Keratinocyte (primary cell): Measurements from ENCODE around the gene DOLPP1. TPM values are rescaled to one million over a fixed set of nuclear protein-coding genes. Genes with fewer than 3 reads are reported as not detected.

Experiments used
- DNase-seq: peaks from one replicate; pipeline ENCODE4 v3.0.0-alpha.2; 2011; ENCODE audit warnings: low read depth, missing footprints, low spot score
- FAIRE-seq: peaks from 2 replicates; lab custom pipeline; 2011; peaks lifted over from hg19 to GRCh38; lab: Jason Lieb, UNC
- H2AFZ ChIP-seq: 2 replicates; pipeline ENCODE4 v1.6.0; 2012; ENCODE audit warnings: low read length, control low read depth, inconsistent platforms; ENCODE audit not compliant: control insufficient read depth
- H3K27ac ChIP-seq: 2 replicates; pipeline ENCODE4 v1.5.1; 2011; ENCODE audit warnings: low read length; ENCODE audit not compliant: control insufficient read depth, insufficient read depth
- H3K27me3 ChIP-seq: 3 replicates; pipeline ENCODE4 v1.6.0; 2011; ENCODE audit warnings: low read length; ENCODE audit not compliant: control insufficient read depth, insufficient read depth; ENCODE audit errors: extremely low read depth
- H3K36me3 ChIP-seq, 2 experiments: 2 replicates in 1 of 2; 3 replicates in 1 of 2; pipeline ENCODE4 v1.5.1; 2011; ENCODE audit warnings: low read length in 2 of 2, mild to moderate bottlenecking in 1 of 2; ENCODE audit not compliant: control insufficient read depth in 2 of 2, insufficient read depth in 2 of 2; ENCODE audit errors: extremely low read depth in 1 of 2
- H3K4me1 ChIP-seq: 3 replicates; pipeline ENCODE4 v1.5.1; 2011; ENCODE audit warnings: low read length; ENCODE audit not compliant: control insufficient read depth, insufficient read depth; ENCODE audit errors: extremely low read depth
- H3K4me2 ChIP-seq: 3 replicates; pipeline ENCODE4 v1.6.0; 2011; ENCODE audit warnings: low read depth, low read length; ENCODE audit not compliant: control insufficient read depth, insufficient read depth; ENCODE audit errors: extremely low read depth
- H3K4me3 ChIP-seq, 3 experiments: fragments of 200-600 bp in 1 of 3; sonication (generic) in 1 of 3; 2 replicates in 2 of 3; 3 replicates in 1 of 3; pipeline ENCODE4 v1.5.1; 2011 to 2016; ENCODE audit warnings: low read length in 3 of 3, mild to moderate bottlenecking in 3 of 3, control low read depth in 2 of 3, inconsistent platforms in 1 of 3, low read depth in 1 of 3, mixed read lengths in 1 of 3, mixed run types in 1 of 3, moderate library complexity in 1 of 3; ENCODE audit not compliant: control insufficient read depth in 2 of 3, insufficient read depth in 2 of 3; ENCODE audit errors: extremely low read depth in 1 of 3
- H3K79me2 ChIP-seq: 2 replicates; pipeline ENCODE4 v1.6.0; 2012; ENCODE audit warnings: low read length; ENCODE audit not compliant: control insufficient read depth, insufficient read depth
- H3K9ac ChIP-seq: 3 replicates; pipeline ENCODE4 v1.6.0; 2011; ENCODE audit warnings: low read length; ENCODE audit not compliant: control insufficient read depth, insufficient read depth; ENCODE audit errors: extremely low read depth
- H3K9me1 ChIP-seq: 3 replicates; pipeline ENCODE4 v1.6.0; 2011; ENCODE audit warnings: low read length; ENCODE audit not compliant: control insufficient read depth, insufficient read depth; ENCODE audit errors: extremely low read depth
- H3K9me3 ChIP-seq: 2 replicates; pipeline ENCODE4 v1.5.1; 2012; ENCODE audit warnings: low read depth, low read length; ENCODE audit not compliant: control insufficient read depth
- H4K20me1 ChIP-seq: 3 replicates; pipeline ENCODE4 v1.6.0; 2011; ENCODE audit warnings: low read length; ENCODE audit not compliant: control insufficient read depth, insufficient read depth; ENCODE audit errors: extremely low read depth
- CTCF ChIP-seq, 3 experiments: IDR thresholded peaks in 1 of 3; conservative IDR thresholded peaks in 1 of 3; optimal IDR thresholded peaks in 1 of 3; 2 replicates in 2 of 3; 3 replicates in 1 of 3; pipeline versions ENCODE3 to v1.5.1; 2011; ENCODE audit warnings: low read length in 3 of 3, mild to moderate bottlenecking in 3 of 3, moderate library complexity in 2 of 3, control low read depth in 1 of 3, inconsistent platforms in 1 of 3; ENCODE audit not compliant: insufficient read depth in 2 of 3; ENCODE audit errors: extremely low read depth in 1 of 3
- EZH2 ChIP-seq: IDR thresholded peaks from one replicate; pipeline ENCODE4 v1.6.1; 2012; ENCODE audit warnings: inconsistent platforms, mild to moderate bottlenecking, low read length, moderate library complexity
- dilution Hi-C: fragments of 300-500 bp; cut with MboI; formaldehyde crosslinking; loops from one replicate; pipeline ENCODE4 v1.7.0; 2020; ENCODE audit warnings: low sequenced_read_pairs; ENCODE audit not compliant: extremely low pct_ligation_motif_present
- polyA plus RNA-seq, 5 experiments: library from polyadenylated mRNA; depleted of rRNA in 3 of 5; stranded (reverse) in 3 of 5; stranded (forward) in 1 of 5; unstranded in 1 of 5; fragments of >200 nt; gene quantifications; 1 replicate in 1 of 5; 2 replicates in 3 of 5; 3 replicates in 1 of 5; pipeline versions ENCODE4 v1.2.1 to v1.2.3, GENCODE V29; 2011 to 2012; ENCODE audit warnings: missing spikeins in 2 of 5, low read depth in 1 of 5, low replicate concordance in 1 of 5

DOLPP1 gene
- polyA plus RNA-seq, 1 donor (not counting 4 experiments of a cell fraction or from before 2014, with no cell fraction given): 14.2 TPM

DNA sequence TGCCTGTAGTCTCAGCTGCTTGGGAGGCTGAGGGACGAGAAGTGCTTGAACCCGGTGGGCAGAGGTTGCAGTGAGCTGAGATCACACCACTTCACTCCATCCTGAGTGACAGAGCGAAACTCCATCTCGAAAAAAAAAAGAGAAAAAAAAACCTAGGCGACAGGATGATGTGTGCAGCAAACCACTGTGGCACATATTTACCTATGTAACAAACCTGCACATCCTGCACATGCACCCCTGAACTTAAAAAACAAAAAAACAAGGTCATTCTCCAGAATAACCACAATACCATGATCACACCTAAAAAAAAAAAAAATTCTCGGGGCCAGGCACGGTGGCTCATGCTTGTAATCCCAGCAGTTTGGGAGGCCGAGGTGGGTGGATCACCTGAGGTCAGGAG lies 7.5 kb upstream of the DOLPP1 start:
- no peak for TF ChIP-seq CTCF (optimal IDR thresholded peaks at IDR 0.05 in 1 of 3, IDR thresholded peaks at IDR 0.05 in 1 of 3, conservative IDR thresholded peaks at IDR 0.05 in 1 of 3; ENCODE audit: extremely low read depth in 1 of 3, insufficient read depth in 2 of 3, low read length in 3 of 3)
- TF ChIP-seq EZH2: no peak
- Histone ChIP-seq H4K20me1 (no peaks in the 10 kb centered on the region), H3K4me1 (no peaks in the 10 kb centered on the region), H3K4me3 (no peak overlapping the region), H3K36me3 (peaks cover 2 to 9% of the 10 kb centered on the region in 2 experiments), H3K27ac (no peak overlapping the region), H2AFZ (no peak overlapping the region), H3K4me2 (no peak overlapping the region), H3K9ac (no peak overlapping the region), H3K9me1 (no peaks in the 10 kb centered on the region), H3K27me3 (no peaks in the 10 kb centered on the region), H3K9me3 (no peaks in the 10 kb centered on the region), H3K79me2 (no peaks in the 10 kb centered on the region)
- FAIRE-seq (no peak), DNase-seq (no peak)
- dilution Hi-C loops: no loop called here

- Histone ChIP-seq H3K4me2 (no peak overlapping the region), H3K4me3 (no peak overlapping the region), H2AFZ (no peak overlapping the region), H3K9me1 (no peaks in the 10 kb centered on the region), H3K79me2 (no peaks in the 10 kb centered on the region), H3K4me1 (no peaks in the 10 kb centered on the region), H3K36me3 (peaks cover 0 to 7% of the 10 kb centered on the region in 2 experiments), H3K27ac (no peak overlapping the region), H3K27me3 (no peaks in the 10 kb centered on the region), H3K9ac (no peak overlapping the region), H4K20me1 (no peaks in the 10 kb centered on the region), H3K9me3 (no peaks in the 10 kb centered on the region)
- no peak for FAIRE-seq
- dilution Hi-C loops: no loop called here
- no peak for DNase-seq
- no peak for TF ChIP-seq EZH2
- no peak for TF ChIP-seq CTCF (optimal IDR thresholded peaks at IDR 0.05 in 1 of 3, IDR thresholded peaks at IDR 0.05 in 1 of 3, conservative IDR thresholded peaks at IDR 0.05 in 1 of 3; ENCODE audit: extremely low read depth in 1 of 3, insufficient read depth in 2 of 3, low read length in 3 of 3)
Observed at GRCh38 chr9:129074106-129074505, 6.8 kb upstream of the DOLPP1 start.
